ENCODE data around the gene ELP2.
"Not testable (repeated sequence)": the region's sequence is repeated elsewhere in the genome, so short reads cannot be mapped to it uniquely, and the experiment has no call there.

Gene ELP2

GRCh38 chr18:36186461-36187192 lies 56.9 kb downstream of the ELP2 start:
- in situ Hi-C loops (cut with HindIII; ENCODE audit: low sequenced_read_pairs), result no loop called here

DNA sequence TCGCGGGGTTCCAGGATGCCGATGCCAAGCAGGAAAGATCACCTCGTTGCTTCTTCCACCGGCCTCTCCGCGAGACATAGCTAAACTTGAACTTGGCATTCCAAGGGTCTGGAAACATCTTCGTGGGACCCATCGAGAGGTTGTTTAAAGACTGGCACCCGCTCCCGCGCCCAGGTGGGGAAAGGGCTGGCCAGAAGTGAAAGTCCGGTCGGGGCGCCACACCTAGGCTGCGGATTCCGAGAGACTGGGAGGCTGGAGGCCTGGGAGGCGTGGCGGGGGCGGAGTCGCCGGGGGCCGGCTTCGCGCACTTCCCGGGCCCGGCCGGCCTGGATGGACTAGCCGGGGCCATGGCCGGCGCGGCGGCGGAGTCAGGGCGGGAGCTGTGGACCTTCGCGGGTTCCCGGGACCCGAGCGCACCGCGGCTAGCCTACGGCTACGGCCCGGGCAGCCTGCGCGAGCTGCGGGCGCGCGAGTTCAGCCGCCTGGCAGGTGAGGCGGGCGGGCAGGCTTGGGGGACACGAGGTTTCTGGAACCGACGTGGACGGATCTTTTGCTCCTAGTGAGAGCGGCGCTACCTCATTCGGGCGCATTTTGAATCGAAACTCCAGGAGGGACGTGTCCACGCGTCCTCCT lies 57.6 kb downstream of the ELP2 start, which contains the start of gene MOCOS:
Gene MOCOS, plus strand, starts transcription at position 305 of the 633 bp plus-strand sequence. Its CDS starts 43 bp downstream, at position 348.
- in situ Hi-C loops (cut with HindIII; ENCODE audit: low sequenced_read_pairs), result no loop called here

GRCh38 chr18:36187826-36188721 lies 58.4 kb downstream of the ELP2 start:
- in situ Hi-C loops (cut with HindIII; ENCODE audit: low sequenced_read_pairs), result no loop called here

- in situ Hi-C loops (cut with HindIII; ENCODE audit: low sequenced_read_pairs), result no loop called here
Measured at GRCh38 chr18:36188916-36189315, 59.2 kb downstream of the ELP2 start.

DNA sequence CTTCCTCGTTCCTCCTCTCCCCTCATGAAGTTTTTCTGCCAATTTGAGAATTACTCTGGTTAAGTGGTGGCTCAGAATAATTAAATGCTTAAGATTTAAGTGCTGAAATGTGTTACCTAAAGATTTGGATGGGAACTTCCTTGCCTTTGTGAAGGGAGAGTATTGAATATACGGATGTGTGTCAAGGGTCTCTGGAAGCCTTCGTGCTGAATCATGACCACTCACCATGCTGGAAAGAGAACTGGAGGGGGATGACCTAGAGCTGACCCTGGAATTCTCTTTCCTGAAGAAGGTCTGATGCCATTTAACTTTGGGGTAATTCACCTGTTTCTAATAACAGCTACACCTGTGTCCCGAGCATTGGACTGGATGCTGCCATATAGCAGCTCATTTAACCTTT lies 59.8 kb downstream of the ELP2 start:
- in situ Hi-C loops (cut with HindIII; ENCODE audit: low sequenced_read_pairs), result no loop called here

- in situ Hi-C loops (cut with HindIII; ENCODE audit: low sequenced_read_pairs), result no loop called here
Measured at GRCh38 chr18:36191286-36191685, 61.6 kb downstream of the ELP2 start.

GRCh38 chr18:36191711-36192110 lies 62.0 kb downstream of the ELP2 start:
- in situ Hi-C loops (cut with HindIII; ENCODE audit: low sequenced_read_pairs), result no loop called here

- in situ Hi-C loops (cut with HindIII; ENCODE audit: low sequenced_read_pairs), result no loop called here
Measured at GRCh38 chr18:36194600-36195315, 65.1 kb downstream of the ELP2 start.

GRCh38 chr18:36195427-36196122 lies 65.9 kb downstream of the ELP2 start:
- in situ Hi-C loops (cut with HindIII; ENCODE audit: low sequenced_read_pairs), result no loop called here

- in situ Hi-C loops (cut with HindIII; ENCODE audit: low sequenced_read_pairs), result no loop called here
Measured at GRCh38 chr18:36196238-36196995, 66.7 kb downstream of the ELP2 start.

GRCh38 chr18:36197511-36198166 lies 67.9 kb downstream of the ELP2 start:
- in situ Hi-C loops (cut with HindIII; ENCODE audit: low sequenced_read_pairs), result no loop called here

- in situ Hi-C loops (cut with HindIII; ENCODE audit: low sequenced_read_pairs), result no loop called here
Measured at GRCh38 chr18:36199691-36200295, 70.1 kb downstream of the ELP2 start.

DNA sequence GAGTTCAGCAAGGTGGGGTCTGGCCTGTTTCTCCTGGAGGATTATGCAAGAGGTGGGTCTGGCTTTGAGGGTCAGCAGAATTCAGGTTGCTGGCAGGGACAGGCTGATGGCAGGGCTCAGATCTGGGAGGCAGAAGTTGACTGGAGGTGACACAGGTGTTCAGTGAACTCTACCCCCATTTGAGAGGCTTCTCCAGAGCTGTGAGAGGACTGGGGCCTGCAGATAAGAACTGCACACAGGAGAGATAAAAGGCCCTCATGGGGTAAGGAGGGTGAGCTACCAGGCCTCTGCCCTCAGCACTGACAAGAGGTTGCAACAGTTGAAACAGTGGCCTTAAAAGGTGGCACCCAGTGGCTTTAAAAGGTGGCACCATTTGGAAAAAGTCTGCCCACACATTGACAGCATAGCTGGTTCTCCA lies 70.7 kb downstream of the ELP2 start:
- in situ Hi-C loops (cut with HindIII; ENCODE audit: low sequenced_read_pairs), result no loop called here

DNA sequence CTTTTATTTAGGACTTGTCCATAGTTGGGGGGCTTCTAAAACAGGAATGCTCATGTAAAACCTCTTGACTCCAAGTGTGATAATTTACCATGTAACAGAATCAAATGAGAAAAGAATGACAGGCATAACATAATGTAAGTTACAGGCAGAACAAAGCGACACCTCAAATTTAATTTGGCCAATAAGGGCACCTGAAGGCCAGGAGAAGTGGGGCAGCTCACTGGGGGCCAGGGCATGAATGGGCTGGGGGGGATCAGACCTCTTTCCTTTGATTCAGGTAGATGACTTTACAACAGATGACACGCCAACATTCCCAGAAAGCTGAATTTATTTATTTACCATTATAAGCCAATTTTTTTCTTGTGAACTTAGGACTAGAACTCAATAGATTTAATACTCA lies 72.1 kb downstream of the ELP2 start:
- in situ Hi-C loops (cut with HindIII; ENCODE audit: low sequenced_read_pairs), result no loop called here

GRCh38 chr18:36203360-36203895 lies 73.7 kb downstream of the ELP2 start:
- in situ Hi-C loops (cut with HindIII; ENCODE audit: low sequenced_read_pairs), result no loop called here

DNA sequence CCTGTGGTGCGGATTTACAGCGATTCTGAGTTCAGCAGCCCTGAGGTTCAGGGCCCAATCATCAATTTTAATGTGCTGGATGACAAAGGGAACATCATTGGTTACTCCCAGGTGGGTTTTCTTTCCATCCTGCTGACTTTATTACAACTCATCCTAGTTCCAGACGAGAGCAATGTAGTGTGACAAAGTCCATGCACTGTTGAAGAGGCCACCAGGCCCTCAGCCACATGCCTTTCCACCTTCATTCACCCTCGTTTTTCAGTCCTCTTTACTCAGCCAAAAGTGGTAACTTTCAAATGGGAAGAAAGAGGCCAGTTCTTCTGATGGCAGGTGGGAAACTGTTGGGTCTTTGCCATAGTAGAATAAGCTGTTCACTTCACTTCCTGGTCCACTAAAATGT lies 75.5 kb downstream of the ELP2 start:
- in situ Hi-C loops (cut with HindIII; ENCODE audit: low sequenced_read_pairs), result no loop called here

DNA sequence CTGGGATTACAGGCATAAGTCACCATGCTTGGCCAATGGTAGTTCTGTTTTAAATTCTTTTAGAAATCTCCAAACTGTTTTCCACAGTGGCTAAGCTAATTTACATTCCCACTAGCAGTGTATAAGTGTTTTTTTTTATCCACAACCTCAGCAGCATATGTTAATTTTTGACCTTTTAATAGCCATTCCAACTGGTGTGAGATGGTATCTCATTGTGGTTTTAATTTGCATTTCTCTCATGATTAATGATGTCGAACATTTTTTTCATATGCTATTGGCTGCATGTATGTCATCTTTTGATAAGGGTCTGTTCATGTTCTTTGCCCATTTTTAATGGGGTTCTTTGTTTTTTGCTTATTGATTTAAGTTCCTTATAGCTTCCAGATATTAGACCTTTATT lies 77.6 kb downstream of the ELP2 start:
- in situ Hi-C loops (cut with HindIII; ENCODE audit: low sequenced_read_pairs), result no loop called here

DNA sequence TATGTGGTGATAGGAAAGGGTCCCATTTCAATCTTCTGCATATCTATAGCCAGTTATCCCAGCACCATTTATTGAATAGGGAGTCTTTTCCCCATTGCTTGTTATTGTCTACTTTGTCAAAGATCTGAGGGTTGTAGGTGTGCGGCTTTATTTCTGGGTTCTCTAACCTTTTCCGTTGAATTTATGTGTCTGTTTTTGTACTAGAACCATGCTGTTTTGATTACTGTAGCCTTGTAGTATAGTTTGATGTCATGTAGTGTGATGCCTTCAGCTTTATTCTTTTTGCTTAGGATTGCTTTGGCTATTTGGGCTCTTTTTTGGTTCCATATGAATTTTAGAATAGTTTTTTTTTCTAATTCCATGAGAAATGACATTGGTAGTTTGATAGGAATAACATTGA lies 78.3 kb downstream of the ELP2 start:
- in situ Hi-C loops (cut with HindIII; ENCODE audit: low sequenced_read_pairs), result not testable (repeated sequence)
